ENCODE measurements around the gene AKR7A3.

- no peak for TF ChIP-seq EZH2 (IDR thresholded peaks at IDR 0.05; ENCODE audit: insufficient read depth, poor library complexity, severe bottlenecking)
- TF ChIP-seq EZH2phosphoT487 (IDR thresholded peaks at IDR 0.05; ENCODE audit: insufficient read depth, low read depth) = no peak
These were observed 40.6 kb upstream of the AKR7A3 start for GRCh38 chr1:19329188-19329587.
